Left renal pelvis (tissue), 4 donors: ENCODE results near the gene HTRA1. TPM values are rescaled to one million over a fixed set of nuclear protein-coding genes. Genes with fewer than 3 reads are reported as not detected.

Source experiments
- DNase-seq, 4 donors: peaks; one replicate each; pipeline ENCODE4 v3.0.0-alpha.2; 2013; ENCODE audit warnings: low read depth in 4 of 4, low spot score in 3 of 4
- polyA plus RNA-seq, 4 donors: library from polyadenylated mRNA; unstranded; fragments of 120-200 nt; gene quantifications; one replicate each; pipeline ENCODE4 v1.2.1, GENCODE V29; 2013; ENCODE audit not compliant: insufficient read length in 4 of 4

HTRA1 gene
- polyA plus RNA-seq, 4 donors: 150 to 199 (median 179) TPM

DNA sequence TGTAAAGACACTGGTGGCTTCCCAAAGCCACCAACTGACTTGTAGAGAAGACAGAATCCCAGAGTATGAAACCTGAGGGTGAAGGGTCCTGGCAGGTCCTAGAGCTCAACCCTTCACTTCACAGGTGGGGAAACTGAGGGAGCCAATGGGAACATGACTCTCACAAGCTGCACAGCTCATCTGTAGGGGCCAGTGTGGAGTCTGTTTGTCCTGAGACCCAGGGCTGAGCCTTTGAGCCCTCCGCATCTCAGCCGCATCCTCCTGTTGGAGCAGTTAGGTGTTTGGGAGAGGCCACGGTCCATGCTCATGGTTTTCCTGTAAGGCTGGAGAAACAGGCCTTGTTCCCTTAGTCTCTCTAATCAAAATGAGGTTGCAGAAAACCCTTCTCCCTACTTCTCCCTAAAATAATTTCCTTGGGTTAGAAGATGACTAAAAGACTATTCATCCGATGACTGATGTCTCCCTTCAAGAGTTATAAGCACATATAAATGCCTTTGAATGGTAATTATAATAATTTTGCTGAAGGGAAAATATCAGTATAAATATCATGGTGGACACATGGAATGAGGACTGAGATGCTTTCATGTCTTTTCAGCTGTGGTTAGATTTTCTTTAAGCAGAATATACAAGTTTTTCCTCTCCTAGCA lies 10.3 kb downstream of the HTRA1 start:
- no peak for DNase-seq

DNA sequence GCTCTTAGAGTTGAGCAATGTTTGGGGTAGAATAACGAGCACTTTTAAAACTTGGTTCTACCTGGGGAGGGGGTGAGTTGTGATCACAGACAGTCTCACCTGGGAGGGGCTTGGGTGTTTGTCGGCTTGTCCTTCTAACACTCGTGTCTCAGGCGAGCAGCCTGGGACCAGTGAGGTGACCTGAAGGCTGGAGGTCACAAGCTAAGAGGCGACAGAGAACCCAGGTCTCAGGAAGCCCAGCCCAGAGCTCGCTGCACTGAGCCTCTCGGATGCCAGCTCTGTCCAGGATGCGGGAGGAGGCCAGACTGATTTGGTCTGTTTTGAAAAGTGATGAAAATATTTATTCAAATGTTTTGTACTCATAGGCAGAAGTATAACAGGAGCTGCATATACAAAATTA lies 11.8 kb downstream of the HTRA1 start:
- DNase-seq: no peak

DNA sequence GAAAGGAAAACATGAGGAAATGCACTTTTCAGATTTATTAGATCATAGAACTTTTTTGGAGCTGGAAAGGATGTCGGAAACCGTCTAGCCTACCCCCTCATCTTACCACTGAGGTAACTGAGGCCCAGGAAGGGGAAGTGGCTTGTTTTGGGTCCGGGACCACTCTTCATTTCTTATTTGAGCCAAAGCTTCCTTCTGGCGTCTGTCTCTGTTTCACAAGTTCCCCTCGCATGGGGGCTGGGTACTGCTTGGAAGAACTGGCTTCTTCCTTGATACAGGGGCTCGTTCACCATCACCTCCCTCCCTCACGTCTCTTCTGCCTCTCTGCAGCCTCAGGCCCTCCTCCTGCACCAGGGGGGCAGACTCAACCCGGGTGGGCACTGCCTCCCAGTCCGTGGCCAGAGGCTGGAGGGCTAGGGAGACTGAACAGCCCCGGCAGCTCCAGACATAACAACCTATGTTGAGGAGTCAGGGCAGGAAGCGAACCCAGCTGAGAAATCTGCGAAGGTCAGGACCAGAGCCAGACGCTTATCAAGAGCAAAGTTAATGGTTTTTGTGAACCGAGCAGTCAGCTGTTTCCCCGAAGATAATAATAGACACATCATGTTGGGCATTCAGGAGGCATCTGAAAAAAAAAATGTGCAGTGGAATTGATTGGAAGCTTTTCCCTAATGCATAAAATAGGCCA lies 12.9 kb downstream of the HTRA1 start:
- no peak for DNase-seq

- DNase-seq: no peak
Measured at GRCh38 chr10:122475100-122475499, 13.7 kb downstream of the HTRA1 start.

DNA sequence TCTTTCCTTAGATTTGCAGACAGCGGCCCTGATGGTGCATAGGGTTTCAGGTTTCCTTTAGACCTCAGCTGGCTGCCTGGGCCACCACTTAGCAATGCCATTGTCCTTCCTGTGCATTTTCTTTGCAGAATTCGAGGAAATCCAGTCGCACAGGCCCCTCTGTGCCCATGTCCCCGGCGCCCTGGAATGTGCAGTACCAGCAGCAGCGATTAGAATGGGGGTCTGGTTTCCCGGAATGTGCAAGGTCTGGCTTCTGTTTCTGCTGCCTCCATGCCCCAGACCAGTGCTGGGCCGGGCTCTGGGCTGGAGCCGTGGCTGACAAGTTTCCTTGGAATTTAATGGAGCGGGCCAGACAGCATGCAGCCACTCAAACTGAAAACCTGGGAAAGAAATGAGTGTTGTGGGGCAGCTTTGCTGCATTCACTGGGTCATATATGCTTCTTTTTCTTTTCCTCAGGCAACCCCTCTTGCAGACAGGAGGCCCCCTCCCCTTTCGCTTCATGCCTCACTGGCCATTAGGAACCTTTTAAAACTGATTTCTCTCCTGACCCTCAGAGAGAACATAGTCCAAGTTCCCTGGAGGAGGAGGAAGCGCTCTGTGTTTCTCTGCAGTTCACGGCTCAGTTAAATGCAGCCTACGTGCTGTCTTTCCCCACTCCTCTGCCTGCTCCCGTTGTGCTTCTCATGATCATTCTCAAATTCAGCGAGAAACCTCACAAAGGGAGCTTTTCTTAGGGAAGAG lies 14.4 kb downstream of the HTRA1 start:
- DNase-seq: no peak

DNA sequence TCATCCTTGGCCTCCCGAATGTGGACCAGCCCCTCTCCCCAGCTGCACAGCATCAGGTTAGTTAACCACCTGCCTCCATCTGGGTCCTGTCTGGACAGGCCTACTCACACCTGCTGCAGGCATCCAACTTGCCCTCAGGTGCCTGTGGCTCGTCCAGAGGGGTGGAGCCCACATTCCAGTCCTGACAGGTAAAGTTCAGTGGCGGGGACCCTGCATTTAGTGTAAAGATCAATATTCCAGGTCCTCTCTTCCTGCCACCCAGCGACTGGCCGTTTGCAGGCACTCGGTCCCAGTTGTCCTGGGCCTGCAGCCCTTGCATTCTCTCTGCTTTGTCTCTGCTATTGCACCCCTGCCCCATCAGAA lies 15.0 kb downstream of the HTRA1 start:
- no peak for DNase-seq

DNA sequence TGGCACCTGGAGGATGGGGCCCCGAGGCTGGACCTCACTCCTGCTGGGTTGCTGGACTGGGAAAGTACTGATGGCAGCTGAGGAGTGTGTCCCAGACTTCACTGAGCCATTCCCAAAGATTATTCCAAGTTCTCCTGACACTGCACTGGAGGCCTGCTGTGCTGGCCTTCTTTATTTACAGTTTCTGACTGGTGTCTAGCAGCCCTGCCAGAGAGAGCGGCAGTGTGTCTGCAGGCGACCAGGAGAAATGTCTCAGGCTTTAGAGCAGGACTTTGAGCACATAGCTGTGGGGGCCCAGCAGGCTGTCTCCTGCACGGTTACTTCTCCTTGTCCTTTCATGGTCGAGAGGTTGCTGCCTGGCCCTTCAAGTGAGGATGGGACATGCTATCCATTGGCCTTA lies 16.1 kb downstream of the HTRA1 start:
- DNase-seq: no peak

DNA sequence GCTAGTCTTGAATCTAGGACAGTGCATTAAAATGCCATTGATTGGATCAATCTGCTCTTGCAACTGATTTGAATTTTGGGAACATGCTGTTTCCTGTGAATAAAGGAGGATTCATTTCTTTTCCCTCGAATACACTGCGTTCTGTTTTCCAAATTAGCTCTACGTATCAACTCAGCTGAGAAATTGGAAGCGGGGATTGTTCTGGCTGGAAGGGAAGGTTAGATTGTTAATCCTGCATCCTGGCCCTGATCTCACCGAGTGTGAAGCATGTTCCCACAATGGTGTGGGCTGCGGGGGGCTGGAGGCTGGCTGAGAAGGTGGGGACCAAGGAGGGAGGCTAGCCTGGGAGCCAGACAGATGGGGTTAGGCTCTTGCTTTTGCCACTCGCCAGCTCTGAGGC lies 17.6 kb downstream of the HTRA1 start:
- no peak for DNase-seq

DNA sequence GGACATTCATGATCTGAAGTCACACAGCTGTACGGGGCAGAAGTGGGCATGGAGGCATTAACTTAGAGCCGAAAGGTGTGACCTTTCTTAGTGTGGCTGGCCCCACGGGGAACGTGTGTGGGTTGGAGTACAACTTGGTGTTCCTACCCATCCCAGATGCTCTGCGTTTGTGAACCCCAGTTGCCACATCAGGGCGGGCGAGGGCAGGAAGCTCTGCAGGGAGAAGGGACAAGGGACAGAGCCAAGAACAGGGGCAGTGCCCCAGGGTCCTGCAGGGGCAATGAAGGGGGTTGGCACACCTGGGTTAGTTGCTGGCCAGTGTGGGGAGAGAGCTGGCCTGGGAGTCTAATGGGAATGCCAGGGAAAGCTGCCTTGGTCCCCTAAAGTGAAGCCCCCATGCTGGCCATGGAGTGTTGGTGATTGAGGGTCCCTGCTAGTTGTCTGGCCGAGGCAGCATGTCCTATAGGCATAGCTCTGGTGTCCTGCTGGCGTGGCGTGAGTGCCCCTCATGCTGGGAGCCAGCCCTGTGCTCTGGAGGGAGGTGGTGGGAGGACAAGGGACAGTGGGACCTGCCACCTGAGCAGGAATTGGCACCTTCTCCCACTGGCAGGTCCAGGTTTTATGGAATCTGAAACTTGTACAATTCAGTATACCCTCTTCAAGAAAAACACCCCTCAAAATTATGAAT lies 18.9 kb downstream of the HTRA1 start:
- DNase-seq: no peak

GRCh38 chr10:122481296-122482056 lies 20.1 kb downstream of the HTRA1 start:
- no peak for DNase-seq

DNA sequence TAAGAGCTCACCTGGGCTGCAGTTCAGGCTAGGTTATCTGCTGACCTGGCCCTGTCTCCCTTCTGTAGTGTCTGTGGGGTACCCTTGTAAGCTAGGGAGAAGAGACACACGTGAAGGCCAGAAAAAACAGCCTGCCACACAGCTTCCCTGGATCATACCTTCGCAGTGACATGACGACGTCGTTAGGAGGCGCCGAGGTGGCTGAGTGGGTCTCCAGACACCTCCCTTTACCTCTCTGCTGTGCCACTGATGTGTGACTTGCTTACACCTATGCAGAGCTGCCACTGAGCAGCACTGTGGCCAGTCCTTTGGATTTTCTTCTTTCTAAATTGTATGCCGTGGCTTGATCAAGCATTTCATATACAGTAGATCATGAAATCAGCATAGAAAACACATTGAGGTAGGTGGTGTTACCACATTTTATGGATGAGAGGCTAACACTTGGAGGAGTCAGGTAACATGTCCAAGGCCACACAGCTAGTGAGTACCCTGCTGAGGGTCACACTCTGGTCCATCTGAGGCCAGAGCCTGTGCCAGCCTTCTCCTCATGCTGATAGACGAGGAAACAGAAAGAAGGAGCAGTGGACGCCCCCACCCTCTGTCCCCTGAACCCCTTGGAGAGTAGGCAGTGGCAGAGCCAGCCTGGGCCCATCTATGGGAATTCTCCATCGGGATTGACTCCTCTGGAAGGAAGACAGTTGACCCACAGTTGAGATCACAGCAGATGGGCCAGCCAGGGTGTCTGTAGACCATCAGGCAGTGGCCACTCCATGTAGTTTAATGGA lies 23.1 kb downstream of the HTRA1 start:
- DNase-seq: no peak

DNA sequence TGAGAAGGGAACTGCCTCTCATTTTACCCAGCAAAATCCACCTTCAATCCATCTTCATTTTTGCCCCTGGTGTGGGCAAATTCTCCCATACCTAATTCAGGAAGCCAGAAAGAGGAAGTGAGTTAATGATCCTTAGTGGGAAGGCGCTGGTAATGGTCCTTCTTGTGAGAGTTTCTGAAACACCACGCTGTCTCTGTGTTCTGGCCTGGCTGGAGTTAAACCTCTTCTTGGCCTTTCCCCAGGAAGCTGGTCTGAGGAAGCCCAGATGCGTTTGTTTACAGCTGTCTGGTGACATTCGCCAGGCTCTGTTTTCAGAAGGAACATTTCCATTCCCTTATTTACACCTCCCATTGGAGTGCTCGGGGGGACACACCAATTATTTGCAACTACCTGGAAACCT lies 24.3 kb downstream of the HTRA1 start:
- DNase-seq: no peak

- no peak for DNase-seq
Measured at GRCh38 chr10:122486406-122487080, 25.2 kb downstream of the HTRA1 start.

- DNase-seq: peak in 2 of 4 donors; percentile 47 to 69
Measured at GRCh38 chr10:122487174-122487765, 25.9 kb downstream of the HTRA1 start.

DNA sequence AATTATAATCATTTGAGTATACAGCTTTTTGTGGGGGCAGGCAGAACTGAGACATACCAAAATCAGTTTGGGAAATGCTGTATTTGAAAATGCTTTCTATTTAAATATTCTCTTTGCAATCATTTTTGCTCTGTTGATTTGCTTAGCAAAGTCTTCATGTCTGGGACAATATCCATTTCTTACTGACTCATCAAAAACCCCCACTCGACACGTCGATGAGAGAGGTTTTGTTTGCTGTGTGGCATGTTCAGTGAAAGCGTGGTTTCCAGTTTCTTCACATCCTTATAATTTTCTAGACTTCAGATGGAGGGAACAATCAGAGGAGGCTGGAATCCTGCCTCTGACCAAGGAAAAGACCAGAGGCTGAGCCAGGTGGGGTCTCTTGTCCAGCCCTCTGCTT lies 28.9 kb downstream of the HTRA1 start:
- DNase-seq: no peak

DNA sequence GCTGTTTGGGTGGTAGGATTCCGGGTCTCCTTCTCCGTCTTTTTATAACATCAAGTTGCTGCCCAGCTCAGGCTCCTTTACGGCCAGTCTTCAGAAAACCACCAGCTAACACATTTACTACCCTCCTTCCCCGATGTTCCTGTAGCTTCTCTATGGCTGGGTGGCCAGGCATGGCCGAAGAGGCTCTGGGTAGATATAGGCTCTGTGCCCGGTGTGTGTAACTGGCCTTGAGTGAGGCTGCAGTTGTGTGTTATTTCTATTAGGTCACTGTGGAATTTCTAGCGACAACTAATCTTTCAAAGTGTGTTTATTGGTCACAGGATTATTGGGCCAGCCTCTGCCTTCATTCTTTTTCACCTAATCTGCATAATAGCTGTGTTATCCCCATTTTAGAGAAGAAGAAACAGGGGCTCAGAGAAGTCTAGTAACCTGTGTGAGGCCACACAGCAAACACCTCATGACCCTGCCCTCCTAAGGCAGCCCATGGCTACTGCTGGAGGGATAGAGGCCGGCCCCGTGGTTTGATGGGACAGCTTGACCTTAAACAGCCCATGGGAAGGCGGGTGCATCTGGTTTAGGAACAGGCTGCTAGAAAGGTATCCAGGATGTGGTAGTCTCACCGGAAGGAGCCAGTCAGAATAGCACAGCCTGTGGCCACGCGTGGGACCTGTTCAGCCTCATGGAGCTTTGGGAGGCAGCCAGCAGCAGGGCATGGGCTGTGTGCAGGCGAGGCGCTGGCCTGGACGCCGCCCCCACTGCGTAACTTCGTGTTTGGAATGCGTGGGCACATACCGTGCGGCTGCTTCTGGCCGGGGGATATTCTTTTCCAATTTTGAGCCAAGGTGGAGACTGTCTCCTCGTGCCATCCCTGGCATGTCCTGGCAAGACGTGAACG lies 29.7 kb downstream of the HTRA1 start:
- no peak for DNase-seq

GRCh38 chr10:122492006-122492405 lies 30.7 kb downstream of the HTRA1 start:
- DNase-seq: no peak

GRCh38 chr10:122492999-122493481 lies 31.7 kb downstream of the HTRA1 start:
- no peak for DNase-seq
